Esophagus muscularis mucosa (tissue), 4 donors: ENCODE results near the gene TGFBR3. TPM values are rescaled to one million over a fixed set of nuclear protein-coding genes. Genes with fewer than 3 reads are reported as not detected.

ENCODE experiments used
- DNase-seq: peaks from one replicate; pipeline ENCODE4 v3.0.0-alpha.2; 2017; ENCODE audit errors: extremely low spot score
- H3K27ac ChIP-seq, 4 donors: fragments of 200-600 bp; sonication (generic); replicated peaks in 1 of 4; 1 replicate in 3 of 4; 2 replicates in 1 of 4; pipeline ENCODE4 v1.5.1; 2016 to 2019; ENCODE audit warnings: mild to moderate bottlenecking in 1 of 4
- H3K27me3 ChIP-seq, 4 donors: fragments of 200-600 bp; sonication (generic); one replicate each; pipeline versions ENCODE4 v1.5.1 to v1.6.0; 2016 to 2019
- H3K36me3 ChIP-seq, 4 donors: fragments of 200-600 bp; sonication (generic); one replicate each; pipeline ENCODE4 v1.5.1; 2016 to 2019
- H3K4me1 ChIP-seq, 4 donors: fragments of 200-600 bp; sonication (generic); one replicate each; pipeline ENCODE4 v1.5.1; 2016 to 2019
- H3K4me3 ChIP-seq, 4 donors: fragments of 200-600 bp; sonication (generic); 1 replicate in 2 of 4; 2 replicates in 2 of 4; pipeline ENCODE4 v1.5.1; 2016 to 2019; ENCODE audit warnings: mild to moderate bottlenecking in 4 of 4, moderate library complexity in 1 of 4
- H3K9me3 ChIP-seq, 4 donors: fragments of 200-600 bp; sonication (generic); 1 replicate in 3 of 4; 2 replicates in 1 of 4; pipeline ENCODE4 v1.5.1; 2016 to 2019
- EP300 ChIP-seq: sonication (generic); formaldehyde crosslinking; IDR thresholded peaks from one replicate; pipeline ENCODE4 v1.6.1; 2017; ENCODE audit warnings: antibody characterized with exemption
- POLR2A ChIP-seq: fragments of 450-650 bp; IDR thresholded peaks from one replicate; pipeline ENCODE4 v1.6.1; 2017; ENCODE audit warnings: antibody characterized with exemption, moderate library complexity, mild to moderate bottlenecking, low read depth
- POLR2AphosphoS5 ChIP-seq, 2 donors: sonication (generic); formaldehyde crosslinking; IDR thresholded peaks; one replicate each; pipeline ENCODE4 v1.6.1; 2017; ENCODE audit warnings: antibody characterized with exemption in 2 of 2
- WGBS: methylation state at CpG from one replicate; pipeline ENCODE4 v1.1.5; 2018; 5-methylcytosine and 5-hydroxymethylcytosine counted together
- intact Hi-C: fragments of 100-400 bp; cut with DNase I; formaldehyde crosslinking; loops from one replicate; pipeline ENCODE4 v1.15.1; 2023
- total RNA-seq, 4 donors: library from RNA; depleted of rRNA; stranded (reverse); fragments of >200 nt; gene quantifications; one replicate each; pipeline versions ENCODE4 v1.1.0 to v1.2.1, GENCODE V29; 2016
- TF ChIP-seq, protein P1 (sequence below), 3 experiments: fragments of 200-600 bp in 2 of 3; fragments of 450-650 bp in 1 of 3; sonication (generic) in 2 of 3; IDR thresholded peaks; one replicate each; pipeline ENCODE4 v1.5.1; 2017 to 2019; ENCODE audit warnings: antibody characterized with exemption in 3 of 3, mild to moderate bottlenecking in 2 of 3, moderate library complexity in 1 of 3

The TGFBR3 gene
- total RNA-seq, 4 donors from 2014 or later, result 176 to 262 (median 188) TPM

DNA sequence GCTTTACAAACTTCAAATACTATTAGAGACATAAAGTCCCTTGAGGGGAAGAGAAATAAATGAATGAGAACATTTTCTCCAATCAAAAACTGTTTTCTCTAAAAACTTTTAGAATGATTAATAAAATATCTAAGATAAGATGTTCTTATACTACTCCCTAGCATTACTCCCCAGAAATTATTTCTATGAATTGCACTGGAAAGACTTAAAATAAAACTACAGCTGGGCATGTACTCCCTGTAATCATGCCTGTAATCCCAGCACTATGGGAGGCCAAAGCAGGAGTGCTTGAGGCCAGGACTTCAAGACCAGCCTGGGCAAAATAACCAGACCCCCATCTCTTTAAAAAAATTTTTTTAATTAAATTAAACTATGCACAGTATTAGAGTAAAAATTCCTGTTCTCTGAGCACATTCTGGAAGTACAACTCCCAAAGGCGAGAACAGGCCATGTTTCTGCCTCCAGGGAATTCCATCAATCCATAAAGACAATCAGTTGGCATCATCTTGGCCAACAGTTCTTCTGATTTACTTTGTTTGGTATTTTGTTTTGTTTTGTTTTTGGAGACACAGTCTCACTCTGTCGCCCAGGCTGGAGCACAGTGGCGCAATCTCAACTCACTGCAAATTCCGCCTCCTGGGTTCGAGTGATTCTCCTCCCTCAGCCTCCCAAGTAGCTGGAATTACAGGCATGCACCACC, 77.9 kb downstream of the TGFBR3 start:
- intact Hi-C loops, result no loop called here
- Histone ChIP-seq H3K9me3 (no peaks in the 10 kb centered on the region), H3K36me3 (no peaks in the 10 kb centered on the region), H3K4me3 (no peak overlapping the region), H3K27ac (peak overlapping the region in 3 of 4 donors; percentile 21 to 75 (median 32)), H3K4me1 (peaks cover 59 to 97% (median 92%) of the 10 kb centered on the region in 4 donors), H3K27me3 (no peaks in the 10 kb centered on the region)
- no peak for DNase-seq
- 95% methylated on average over 5 of the region's 5 CpGs for WGBS
- TF ChIP-seq EP300, result no peak
- no peak for TF ChIP-seq POLR2A
- no peak for TF ChIP-seq POLR2AphosphoS5 (IDR thresholded peaks at IDR 0.05)
- TF ChIP-seq, protein P1, sequence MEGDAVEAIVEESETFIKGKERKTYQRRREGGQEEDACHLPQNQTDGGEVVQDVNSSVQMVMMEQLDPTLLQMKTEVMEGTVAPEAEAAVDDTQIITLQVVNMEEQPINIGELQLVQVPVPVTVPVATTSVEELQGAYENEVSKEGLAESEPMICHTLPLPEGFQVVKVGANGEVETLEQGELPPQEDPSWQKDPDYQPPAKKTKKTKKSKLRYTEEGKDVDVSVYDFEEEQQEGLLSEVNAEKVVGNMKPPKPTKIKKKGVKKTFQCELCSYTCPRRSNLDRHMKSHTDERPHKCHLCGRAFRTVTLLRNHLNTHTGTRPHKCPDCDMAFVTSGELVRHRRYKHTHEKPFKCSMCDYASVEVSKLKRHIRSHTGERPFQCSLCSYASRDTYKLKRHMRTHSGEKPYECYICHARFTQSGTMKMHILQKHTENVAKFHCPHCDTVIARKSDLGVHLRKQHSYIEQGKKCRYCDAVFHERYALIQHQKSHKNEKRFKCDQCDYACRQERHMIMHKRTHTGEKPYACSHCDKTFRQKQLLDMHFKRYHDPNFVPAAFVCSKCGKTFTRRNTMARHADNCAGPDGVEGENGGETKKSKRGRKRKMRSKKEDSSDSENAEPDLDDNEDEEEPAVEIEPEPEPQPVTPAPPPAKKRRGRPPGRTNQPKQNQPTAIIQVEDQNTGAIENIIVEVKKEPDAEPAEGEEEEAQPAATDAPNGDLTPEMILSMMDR (IDR thresholded peaks at IDR 0.05), result no peak

DNA sequence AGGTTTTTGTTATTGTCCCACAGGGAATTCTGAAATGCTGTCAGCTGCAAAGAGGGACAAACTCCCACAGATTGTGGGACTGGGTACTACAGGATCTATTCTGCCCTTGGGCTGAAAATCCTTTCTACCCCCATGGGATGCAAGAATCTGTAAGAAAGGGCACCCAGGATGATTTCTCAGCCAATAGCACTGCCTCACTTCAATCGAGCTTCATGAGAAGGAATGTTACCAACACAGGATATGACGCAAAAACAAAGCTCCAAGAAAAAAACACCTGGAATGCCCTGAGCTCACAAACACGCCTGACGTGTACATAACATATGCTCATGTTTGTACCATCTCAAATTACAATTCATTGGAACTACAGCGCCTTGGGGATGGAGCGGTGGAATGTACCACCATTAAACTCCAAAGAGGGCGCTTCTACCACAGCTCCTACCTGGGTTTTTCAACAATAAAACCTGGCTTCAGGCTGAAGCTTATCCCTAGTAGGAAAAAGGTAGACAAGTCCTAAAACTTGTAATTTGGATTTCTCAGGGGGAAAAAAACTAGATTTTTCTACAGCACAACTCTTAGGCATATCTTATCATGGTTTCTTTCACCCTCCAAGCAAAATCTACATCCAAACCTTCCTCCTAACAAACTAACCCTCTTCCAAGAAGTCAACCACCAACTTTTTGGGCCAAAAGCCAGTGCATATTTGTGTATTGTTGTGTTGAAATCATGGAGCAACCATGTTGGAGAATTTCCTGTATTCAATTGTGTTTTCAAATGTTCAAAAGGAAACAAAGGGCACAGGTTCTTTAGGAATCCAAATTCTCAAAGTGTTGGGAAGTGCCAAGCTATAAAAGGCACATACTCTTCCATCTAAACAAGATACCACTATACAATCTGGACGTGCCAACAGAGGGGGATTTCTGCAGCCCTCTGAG, 78.9 kb downstream of the TGFBR3 start:
- Histone ChIP-seq H3K27ac (peak overlapping the region; percentile 21 to 75 (median 29)), H3K4me1 (peaks cover 58 to 97% (median 93%) of the 10 kb centered on the region in 4 donors), H3K4me3 (no peak overlapping the region), H3K9me3 (no peaks in the 10 kb centered on the region), H3K27me3 (no peaks in the 10 kb centered on the region), H3K36me3 (no peaks in the 10 kb centered on the region)
- 78% methylated on average over 8 of the region's 8 CpGs for WGBS
- DNase-seq, result no peak
- intact Hi-C loops, result no loop called here
- TF ChIP-seq POLR2A (no peak), EP300 (no peak), POLR2AphosphoS5 (IDR thresholded peaks at IDR 0.05) (peak in 1 of 2 donors; percentile 16)

DNA sequence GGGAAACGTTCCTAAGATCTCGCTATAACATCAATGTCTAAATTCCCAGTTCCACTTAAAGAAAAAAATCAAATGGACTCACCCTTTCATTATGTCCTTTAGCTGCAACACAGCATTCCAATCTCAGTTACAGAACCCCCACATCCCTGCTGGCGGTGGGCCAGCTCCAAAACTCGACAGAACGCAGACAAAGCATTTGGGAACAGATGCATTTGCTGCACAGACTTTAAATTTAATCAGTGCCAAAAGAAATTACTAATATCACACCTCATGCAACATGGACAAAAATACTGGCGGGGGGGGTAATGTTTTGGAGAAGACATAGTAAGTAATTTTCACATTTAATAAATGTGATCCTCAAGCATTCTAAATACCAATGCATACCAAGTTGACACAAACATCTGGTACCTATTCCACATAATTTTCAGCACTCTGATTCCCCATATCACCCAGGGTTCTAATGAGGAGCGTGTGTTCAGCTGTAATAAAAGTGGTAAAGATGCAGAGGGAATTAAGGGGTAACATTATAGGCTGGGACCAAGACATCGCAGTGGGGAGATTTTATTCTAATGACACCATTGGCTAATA, 79.7 kb downstream of the TGFBR3 start:
- WGBS, result 52% methylated on average over 8 of the region's 8 CpGs
- Histone ChIP-seq H3K27ac (peak overlapping the region; percentile 21 to 75 (median 68)), H3K27me3 (no peaks in the 10 kb centered on the region), H3K36me3 (no peaks in the 10 kb centered on the region), H3K4me3 (no peak overlapping the region), H3K4me1 (peaks cover 61 to 98% (median 93%) of the 10 kb centered on the region in 4 donors), H3K9me3 (no peaks in the 10 kb centered on the region)
- intact Hi-C loops, result no loop called here
- TF ChIP-seq EP300 (no peak), POLR2A (no peak), POLR2AphosphoS5 (IDR thresholded peaks at IDR 0.05) (no peak)
- TF ChIP-seq, protein P1 (IDR thresholded peaks at IDR 0.05), result no peak
- DNase-seq, result no peak

DNA sequence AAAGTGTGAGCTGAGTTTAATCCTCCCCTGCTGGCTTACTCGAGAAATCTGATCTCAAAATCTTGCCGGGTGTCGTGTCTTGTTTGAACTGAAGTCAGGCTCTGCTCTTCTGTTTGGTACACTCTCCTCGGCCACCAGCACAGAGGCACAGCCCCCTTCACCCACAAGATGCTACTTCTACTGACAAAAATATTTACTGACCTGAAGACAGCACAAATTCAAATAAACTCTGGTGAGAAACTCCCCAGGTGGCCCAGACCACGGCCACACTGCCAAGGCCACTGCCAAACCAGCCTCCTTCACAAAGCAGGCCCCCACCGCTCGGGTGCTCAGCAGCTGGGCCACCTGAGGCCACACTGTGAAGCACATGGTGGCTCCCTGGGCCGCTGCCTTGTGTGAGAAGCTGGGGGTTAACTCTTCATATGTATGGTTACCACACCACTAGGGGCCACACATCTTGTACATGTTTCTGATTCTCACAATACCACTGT, 80.6 kb downstream of the TGFBR3 start:
- Histone ChIP-seq H3K4me3 (no peak overlapping the region), H3K27ac (peak overlapping the region; percentile 65 to 75 (median 69)), H3K36me3 (no peaks in the 10 kb centered on the region), H3K9me3 (no peaks in the 10 kb centered on the region), H3K27me3 (no peaks in the 10 kb centered on the region), H3K4me1 (peaks cover 61 to 93% (median 89%) of the 10 kb centered on the region in 4 donors)
- no peak for DNase-seq
- intact Hi-C loops, result no loop called here
- TF ChIP-seq POLR2AphosphoS5 (IDR thresholded peaks at IDR 0.05) (no peak), EP300 (no peak), POLR2A (no peak)
- TF ChIP-seq, protein P1 (IDR thresholded peaks at IDR 0.05), result no peak
- 53% methylated on average over 7 of the region's 8 CpGs for WGBS
